Measurements from ENCODE around the gene TSPAN3.

TSPAN3 gene

GRCh38 chr15:76996526-76997401 is 74.1 kb downstream of the TSPAN3 start:
- DNase-seq (ENCODE audit: low spot score in 2 of 2) (no peak), ATAC-seq (ENCODE audit: low read depth) (no peak)
- Mint-ChIP-seq H3K4me3 (peak overlapping the region; percentile 93), H3K27ac (peak overlapping the region; percentile 35), H3K27me3 (no peaks in the 10 kb centered on the region), H3K4me1 (peaks cover 44% of the 10 kb centered on the region), H3K36me3 (peaks cover 6% of the 10 kb centered on the region), H3K9me3 (no peaks in the 10 kb centered on the region)

- no peak for DNase-seq (ENCODE audit: low spot score in 2 of 2)
- H3K36me3 Mint-ChIP-seq: peaks cover 6% of the 10 kb centered on the region
Measured at GRCh38 chr15:76996076-76996525, 74.8 kb downstream of the TSPAN3 start.

GRCh38 chr15:76994971-76995945 is 75.7 kb downstream of the TSPAN3 start, which contains the start of gene PSTPIP1:
PSTPIP1 (plus strand) TSS chr15:76995126; CDS start chr15:76995574, 448 bp downstream.
- peak within 1 kb of the TSS; percentile 94 for H3K27ac Mint-ChIP-seq
- peak; percentile 54 to 64 for DNase-seq (ENCODE audit: low spot score in 2 of 2)
- H3K4me3 Mint-ChIP-seq: peak within 1 kb of the TSS; percentile 93
- H3K4me1 Mint-ChIP-seq: peaks cover 39% of the 10 kb centered on the region
- no peaks in the 10 kb centered on the region for H3K9me3 Mint-ChIP-seq
- peak; percentile 90 for ATAC-seq (ENCODE audit: low read depth)
- H3K36me3 Mint-ChIP-seq: peaks cover 4% of the 10 kb centered on the region
- H3K27me3 Mint-ChIP-seq: no peaks in the 10 kb centered on the region

More at GRCh38 chr15:76996076-76996525, 74.8 kb downstream of the TSPAN3 start:
- Mint-ChIP-seq H3K4me3 (peak overlapping the region; percentile 93), H3K27ac (peak overlapping the region; percentile 94), H3K9me3 (no peaks in the 10 kb centered on the region), H3K27me3 (no peaks in the 10 kb centered on the region), H3K4me1 (peaks cover 41% of the 10 kb centered on the region)
- ATAC-seq (ENCODE audit: low read depth): no peak

- Mint-ChIP-seq H3K4me3 (peak overlapping the region; percentile 93), H3K4me1 (peaks cover 43% of the 10 kb centered on the region), H3K27ac (peak overlapping the region; percentile 94), H3K27me3 (no peaks in the 10 kb centered on the region), H3K36me3 (peaks cover 4% of the 10 kb centered on the region), H3K9me3 (no peaks in the 10 kb centered on the region)
- DNase-seq (ENCODE audit: low spot score in 2 of 2) (no peak), ATAC-seq (ENCODE audit: low read depth) (no peak)
Measured at GRCh38 chr15:76994496-76994895, 76.4 kb downstream of the TSPAN3 start.

GRCh38 chr15:76994001-76994400 is 76.9 kb downstream of the TSPAN3 start:
- Mint-ChIP-seq H3K4me3 (peak overlapping the region; percentile 55), H3K9me3 (no peaks in the 10 kb centered on the region), H3K27ac (peak overlapping the region; percentile 94), H3K36me3 (peaks cover 4% of the 10 kb centered on the region), H3K27me3 (no peaks in the 10 kb centered on the region), H3K4me1 (peaks cover 44% of the 10 kb centered on the region)
- ATAC-seq (ENCODE audit: low read depth): no peak
- DNase-seq (ENCODE audit: low spot score in 2 of 2): no peak

- H3K9me3 Mint-ChIP-seq: no peaks in the 10 kb centered on the region
- H3K36me3 Mint-ChIP-seq: no peaks in the 10 kb centered on the region
- DNase-seq (ENCODE audit: low spot score in 2 of 2): no peak
- H3K27me3 Mint-ChIP-seq: no peaks in the 10 kb centered on the region
- H3K27ac Mint-ChIP-seq: peak overlapping the region; percentile 62
- H3K4me1 Mint-ChIP-seq: peaks cover 48% of the 10 kb centered on the region
- ATAC-seq (ENCODE audit: low read depth): no peak
- H3K4me3 Mint-ChIP-seq: peak overlapping the region; percentile 21
Measured at GRCh38 chr15:76993114-76993725, 77.7 kb downstream of the TSPAN3 start.

- Mint-ChIP-seq H3K36me3 (no peaks in the 10 kb centered on the region), H3K4me1 (peaks cover 45% of the 10 kb centered on the region), H3K27me3 (no peaks in the 10 kb centered on the region), H3K4me3 (no peak overlapping the region), H3K27ac (no peak overlapping the region), H3K9me3 (no peaks in the 10 kb centered on the region)
- DNase-seq (ENCODE audit: low spot score in 2 of 2) (no peak), ATAC-seq (ENCODE audit: low read depth) (no peak)
Measured at GRCh38 chr15:76991741-76992645, 78.9 kb downstream of the TSPAN3 start.

All from memory B cell (primary cell).